ENCODE results near the gene CIAO2B. TPM values are rescaled to one million over a fixed set of nuclear protein-coding genes. Genes with fewer than 3 reads are reported as not detected.
"Not testable (repeated sequence)": the region's sequence is repeated elsewhere in the genome, so short reads cannot be mapped to it uniquely, and the experiment has no call there.

Gene CIAO2B
- total RNA-seq, 1 experiment from 2014 or later = 140 TPM

- DNase-seq (ENCODE audit: low spot score) = no peak
- in situ Hi-C loops (cut with HindIII; ENCODE audit: low sequenced_read_pairs) = no loop called here
These were observed 9.3 kb upstream of the CIAO2B start for GRCh38 chr16:66943426-66944053.

- in situ Hi-C loops (cut with HindIII; ENCODE audit: low sequenced_read_pairs) = no loop called here
These were observed 8.8 kb upstream of the CIAO2B start for GRCh38 chr16:66942981-66943380.

GRCh38 chr16:66940236-66940635, 6.0 kb upstream of the CIAO2B start:
- DNase-seq (ENCODE audit: low spot score) = no peak
- in situ Hi-C loops (cut with HindIII; ENCODE audit: low sequenced_read_pairs) = no loop called here

More at GRCh38 chr16:66942981-66943380, 8.8 kb upstream of the CIAO2B start:
- DNase-seq (ENCODE audit: low spot score) = no peak

GRCh38 chr16:66939366-66939765, 5.2 kb upstream of the CIAO2B start:
- in situ Hi-C loops (cut with HindIII; ENCODE audit: low sequenced_read_pairs) = no loop called here
- DNase-seq (ENCODE audit: low spot score) = no peak

- no peak for DNase-seq (ENCODE audit: low spot score)
- in situ Hi-C loops (cut with HindIII; ENCODE audit: low sequenced_read_pairs) = no loop called here
These were observed 3.6 kb upstream of the CIAO2B start for GRCh38 chr16:66937725-66938337.

DNA sequence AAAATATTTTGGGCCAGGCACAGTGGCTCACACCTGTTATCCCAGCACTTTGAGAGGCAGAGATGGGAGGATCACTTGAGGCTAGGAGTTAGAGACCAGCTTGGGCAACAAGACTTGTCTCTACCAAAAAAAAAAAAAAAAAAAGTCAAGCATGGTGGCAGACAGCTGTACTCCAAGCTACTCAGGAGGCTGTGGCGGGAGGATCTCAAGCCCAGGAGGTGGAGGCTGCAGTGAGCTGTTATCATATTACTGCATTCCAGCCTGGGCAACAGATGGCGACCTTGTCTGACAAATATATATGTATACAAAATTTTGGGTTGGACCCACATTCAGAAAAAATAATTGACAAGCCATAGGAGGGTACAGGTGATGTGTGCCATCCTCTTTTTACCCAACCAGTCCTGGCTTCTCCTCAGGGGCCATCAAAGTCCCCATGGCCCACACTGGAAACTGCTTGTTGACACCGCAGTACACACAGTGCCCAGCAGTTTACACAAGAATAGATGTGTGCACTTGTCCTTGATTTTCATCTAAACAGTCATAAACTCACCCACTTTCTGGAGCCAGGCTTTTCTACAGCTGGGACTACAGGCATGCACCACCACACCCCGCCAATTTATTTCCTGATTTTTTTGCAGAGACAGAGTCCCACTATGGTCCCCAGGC, 2.8 kb upstream of the CIAO2B start:
- no peak for DNase-seq (ENCODE audit: low spot score)
- in situ Hi-C loops (cut with HindIII; ENCODE audit: low sequenced_read_pairs) = no loop called here

- in situ Hi-C loops (cut with HindIII; ENCODE audit: low sequenced_read_pairs) = no loop called here
- no peak for DNase-seq (ENCODE audit: low spot score)
These were observed 2.3 kb upstream of the CIAO2B start for GRCh38 chr16:66936462-66936861.

- in situ Hi-C loops (cut with HindIII; ENCODE audit: low sequenced_read_pairs) = no loop called here
These were observed 1.3 kb upstream of the CIAO2B start, which contains the start of gene CES2 for GRCh38 chr16:66935314-66936011. CES2 (plus strand) TSS chr16:66935516; CDS start chr16:66935636, 120 bp downstream.

DNA sequence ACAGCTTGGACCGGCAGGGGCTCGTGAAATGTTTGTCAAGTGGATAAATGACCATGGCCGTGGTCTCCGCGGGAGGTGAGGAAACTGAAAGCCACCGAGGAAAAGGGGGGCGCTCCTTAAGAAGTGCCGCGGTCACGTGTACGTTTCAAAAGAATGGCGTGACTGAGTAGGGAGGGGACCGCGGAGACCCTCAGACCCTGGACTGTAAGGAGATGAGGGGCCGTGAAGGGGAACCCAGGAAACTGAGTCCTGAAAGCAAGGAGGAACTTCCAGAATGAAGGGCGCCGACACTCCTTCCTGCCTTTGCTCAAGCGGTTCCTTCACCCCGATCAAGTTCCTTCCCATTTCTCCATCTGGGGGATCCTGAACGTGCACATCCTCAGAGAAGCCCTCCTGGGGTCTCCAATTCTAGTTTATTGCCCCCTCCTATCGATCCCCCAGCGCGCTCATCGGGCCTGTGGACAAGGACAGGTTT, 674 bp upstream of the CIAO2B start:
- DNase-seq (ENCODE audit: low spot score); in situ Hi-C loops (cut with HindIII; ENCODE audit: low sequenced_read_pairs): not testable (repeated sequence)

More at GRCh38 chr16:66935314-66936011, 1.3 kb upstream of the CIAO2B start, which contains the start of gene CES2:
- DNase-seq (ENCODE audit: low spot score) = peak; percentile 14

- no peak for DNase-seq (ENCODE audit: low spot score)
- in situ Hi-C loops (cut with HindIII; ENCODE audit: low sequenced_read_pairs) = no loop called here
These were observed 445 bp downstream of the CIAO2B start for GRCh38 chr16:66933776-66934137.

- in situ Hi-C loops (cut with HindIII; ENCODE audit: low sequenced_read_pairs) = no loop called here
- DNase-seq (ENCODE audit: low spot score) = no peak
These were observed 2.1 kb downstream of the CIAO2B start for GRCh38 chr16:66932076-66932475.

GRCh38 chr16:66931665-66932064, 2.5 kb downstream of the CIAO2B start:
- DNase-seq (ENCODE audit: low spot score) = no peak
- in situ Hi-C loops (cut with HindIII; ENCODE audit: low sequenced_read_pairs) = no loop called here

DNA sequence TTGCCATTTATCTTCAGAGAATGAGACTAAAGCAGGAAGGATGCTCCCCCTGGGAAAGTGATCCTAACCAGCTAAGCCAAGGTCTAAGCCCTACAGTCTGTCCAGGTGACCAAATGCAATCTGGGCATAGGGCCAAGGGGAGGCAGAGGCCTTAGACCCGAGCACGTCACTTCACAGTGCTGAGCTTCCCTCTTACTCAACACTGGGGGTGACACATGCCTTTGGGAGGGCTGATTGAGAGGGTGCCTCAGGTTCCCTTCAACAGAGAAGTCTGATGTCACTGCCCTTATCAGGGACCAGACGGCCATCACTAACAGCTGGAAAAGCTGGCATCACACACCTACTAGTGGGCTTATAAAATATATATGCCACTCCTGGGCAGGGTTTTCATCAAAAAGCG, 4.0 kb downstream of the CIAO2B start:
- in situ Hi-C loops (cut with HindIII; ENCODE audit: low sequenced_read_pairs) = no loop called here
- no peak for DNase-seq (ENCODE audit: low spot score)

DNA sequence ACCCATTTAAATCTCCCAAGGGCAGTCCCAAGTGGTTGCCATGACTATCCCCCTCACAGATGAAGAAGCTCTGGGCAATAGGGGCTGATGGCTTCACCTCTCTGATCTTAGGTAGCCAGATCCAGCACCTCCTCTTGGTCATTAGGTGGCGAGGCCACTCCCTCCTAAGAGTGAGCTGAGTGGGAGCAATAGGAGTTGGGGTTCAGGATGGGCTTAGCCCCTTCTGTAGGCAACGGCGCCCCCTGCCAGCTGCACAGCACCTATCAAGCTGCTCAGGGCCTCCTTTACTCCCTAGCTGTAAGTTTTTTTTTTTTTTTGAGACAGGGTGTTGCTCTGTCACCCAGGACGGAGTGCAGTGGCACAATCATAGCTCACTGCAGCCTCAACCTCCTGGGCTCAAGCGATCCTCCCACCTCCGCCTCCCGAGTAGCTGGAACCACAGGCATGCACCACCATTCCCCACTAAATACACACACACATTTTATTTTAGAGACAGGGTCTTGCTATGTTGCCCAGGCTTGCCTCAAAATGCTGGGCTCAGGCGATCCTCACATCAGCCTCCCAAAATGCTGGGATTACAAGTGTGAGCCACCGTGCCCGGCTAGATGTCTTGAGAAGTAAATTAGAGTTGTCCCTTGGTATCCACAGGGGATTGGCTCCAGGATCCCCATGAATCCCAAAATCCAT, 5.4 kb downstream of the CIAO2B start:
- in situ Hi-C loops (cut with HindIII; ENCODE audit: low sequenced_read_pairs) = no loop called here
- peak; percentile 33 for DNase-seq (ENCODE audit: low spot score)

GRCh38 chr16:66927918-66928649, 6.1 kb downstream of the CIAO2B start:
- DNase-seq (ENCODE audit: low spot score) = peak; percentile 42
- in situ Hi-C loops (cut with HindIII; ENCODE audit: low sequenced_read_pairs) = no loop called here

DNA sequence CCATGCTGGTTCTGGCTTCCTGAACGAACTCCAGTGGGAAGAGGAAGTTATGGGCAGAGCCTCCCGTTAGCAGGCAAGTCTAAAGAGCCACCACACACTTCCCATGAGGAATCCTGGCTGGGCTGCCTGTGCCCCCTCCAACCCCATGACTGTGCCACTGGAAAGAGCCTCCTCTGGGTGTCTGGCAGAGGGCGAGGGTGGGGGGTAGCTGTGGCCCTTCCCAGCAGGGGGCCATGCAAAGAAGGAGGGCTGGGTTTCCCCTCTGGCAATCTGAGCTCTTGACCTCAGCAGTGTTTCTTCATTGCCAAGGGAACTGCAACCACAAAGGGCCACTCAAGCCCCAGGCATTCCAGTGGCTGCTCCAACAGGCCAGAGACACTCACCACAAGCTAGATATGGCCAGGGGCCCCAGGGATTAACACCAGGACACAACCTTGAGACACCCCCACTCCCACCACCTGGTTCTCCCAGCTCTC, 7.2 kb downstream of the CIAO2B start:
- no peak for DNase-seq (ENCODE audit: low spot score)
- in situ Hi-C loops (cut with HindIII; ENCODE audit: low sequenced_read_pairs) = no loop called here

DNA sequence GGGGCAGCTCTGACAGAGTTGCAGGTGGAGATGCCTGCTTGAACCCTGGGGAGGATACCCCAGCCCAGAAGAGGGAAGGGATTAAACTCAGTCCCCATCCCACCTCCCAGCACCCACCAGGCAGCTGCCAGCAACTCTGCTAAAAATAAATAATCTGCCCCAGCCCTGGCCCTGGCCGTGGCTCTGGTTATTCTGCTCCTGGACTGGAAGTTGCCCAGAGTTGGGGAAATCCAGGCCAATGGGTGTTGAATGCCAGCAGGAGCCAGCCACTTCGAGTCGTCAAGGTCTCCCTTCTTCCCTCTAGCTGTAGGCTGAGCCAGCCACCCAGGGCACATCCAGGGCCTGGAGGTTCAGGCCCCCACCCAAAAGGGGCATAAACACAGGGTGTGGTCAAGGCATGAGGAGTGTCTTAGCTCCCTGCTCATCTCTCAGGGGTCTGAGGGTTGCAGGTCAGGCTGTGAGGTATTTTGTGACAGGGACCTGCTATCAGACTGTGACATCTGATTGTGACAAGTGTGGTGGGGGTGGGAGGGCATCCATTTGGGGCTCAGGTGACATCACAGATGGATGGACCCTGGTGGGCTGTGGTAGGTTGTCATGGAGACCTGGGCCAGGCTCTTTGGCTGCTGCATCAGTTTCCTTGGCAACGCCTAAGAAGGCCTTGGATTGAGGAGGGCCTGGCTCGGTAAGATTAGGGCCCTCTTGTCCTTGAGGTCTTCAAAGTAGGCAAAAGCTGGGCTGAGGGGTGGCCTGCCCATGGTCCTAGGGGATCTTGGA, 7.8 kb downstream of the CIAO2B start:
- peak; percentile 34 for DNase-seq (ENCODE audit: low spot score)
- in situ Hi-C loops (cut with HindIII; ENCODE audit: low sequenced_read_pairs) = no loop called here

All from G401 (cell line).